Uterus (tissue), 2 donors: Measurements from ENCODE around the gene DNAAF9.

Source experiments
- CTCF ChIP-seq, 4 experiments: fragments of 200-600 bp in 2 of 4; fragments of 450-650 bp in 2 of 4; sonication (generic) in 2 of 4; IDR thresholded peaks; one replicate each; pipeline ENCODE4 v1.5.1; 2016 to 2019; ENCODE audit warnings: antibody characterized with exemption in 4 of 4, mild to moderate bottlenecking in 2 of 4, moderate library complexity in 1 of 4
- POLR2A ChIP-seq, 2 donors: fragments of 450-650 bp; IDR thresholded peaks; one replicate each; pipeline ENCODE4 v1.6.1; 2016; ENCODE audit warnings: antibody characterized with exemption in 2 of 2, mild to moderate bottlenecking in 1 of 2, moderate library complexity in 1 of 2

GRCh38 chr20:3392756-3393155 is 14.7 kb downstream of the DNAAF9 start:
- no peak for TF ChIP-seq CTCF (IDR thresholded peaks at IDR 0.05)
- TF ChIP-seq POLR2A (IDR thresholded peaks at IDR 0.05), result no peak
